Ascending aorta (tissue), 2 donors: ENCODE measurements around the gene PLXNA1. TPM values are rescaled to one million over a fixed set of nuclear protein-coding genes. Genes with fewer than 3 reads are reported as not detected.

ENCODE experiments used
- DNase-seq, 2 donors: peaks; one replicate each; pipeline ENCODE4 v3.0.0-alpha.2; 2019; ENCODE audit warnings: low spot score in 2 of 2
- H3K27ac ChIP-seq, 2 donors: fragments of 200-600 bp; sonication (generic); one replicate each; pipeline ENCODE4 v1.5.1; 2016 to 2017; ENCODE audit warnings: mild to moderate bottlenecking in 1 of 2
- H3K27me3 ChIP-seq: fragments of 200-600 bp; sonication (generic); one replicate; pipeline ENCODE4 v1.5.1; 2017
- H3K36me3 ChIP-seq, 2 donors: fragments of 200-600 bp; sonication (generic); one replicate each; pipeline ENCODE4 v1.5.1; 2016
- H3K4me1 ChIP-seq, 2 donors: fragments of 200-600 bp; sonication (generic); one replicate each; pipeline ENCODE4 v1.5.1; 2016 to 2017; ENCODE audit warnings: mild to moderate bottlenecking in 1 of 2
- H3K4me3 ChIP-seq, 2 donors: fragments of 200-600 bp; sonication (generic); one replicate each; pipeline ENCODE4 v1.5.1; 2016 to 2017; ENCODE audit warnings: mild to moderate bottlenecking in 1 of 2
- H3K9me3 ChIP-seq, 2 donors: fragments of 200-600 bp; sonication (generic); one replicate each; pipeline ENCODE4 v1.5.1; 2016
- intact Hi-C: fragments of 100-400 bp; cut with DNase I; formaldehyde crosslinking; loops from one replicate; pipeline ENCODE4 v1.15.1; 2023
- total RNA-seq: library from RNA; depleted of rRNA; stranded (reverse); fragments of >200 nt; gene quantifications from one replicate; pipeline ENCODE4 v1.1.0, GENCODE V29; 2016
- TF ChIP-seq, protein P1 (sequence below), 3 experiments: fragments of 200-600 bp in 2 of 3; fragments of 450-650 bp in 1 of 3; sonication (generic) in 2 of 3; IDR thresholded peaks; one replicate each; pipeline ENCODE4 v1.5.1; 2016 to 2019; ENCODE audit warnings: antibody characterized with exemption in 3 of 3, mild to moderate bottlenecking in 1 of 3, moderate library complexity in 1 of 3

PLXNA1 gene
- total RNA-seq, 1 donor from 2014 or later: 79.8 TPM

DNA sequence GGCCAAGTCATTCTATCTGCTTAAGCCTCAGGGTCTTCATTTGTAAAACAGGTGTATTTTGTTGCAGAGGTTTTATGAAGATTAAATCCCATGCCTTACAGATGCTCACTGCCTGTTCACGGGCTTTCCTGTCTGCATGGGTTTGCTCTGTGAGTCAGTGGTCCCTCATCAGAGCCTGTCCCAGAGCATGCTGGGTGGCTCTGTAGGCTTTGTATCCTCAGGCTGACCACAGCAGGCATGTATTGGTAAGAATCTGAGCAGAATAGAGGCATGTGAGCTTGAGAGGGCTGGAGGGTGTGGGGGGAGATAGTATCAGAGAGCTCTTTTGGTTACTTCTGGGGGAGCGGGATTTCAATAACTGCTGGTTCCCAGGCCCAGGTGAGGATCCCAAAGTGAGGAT is 45.4 kb upstream of the PLXNA1 start:
- Histone ChIP-seq H3K36me3 (no peaks in the 10 kb centered on the region), H3K4me3 (no peak overlapping the region), H3K4me1 (peaks cover 1 to 2% of the 10 kb centered on the region in 2 donors), H3K27ac (no peak overlapping the region), H3K9me3 (no peaks in the 10 kb centered on the region), H3K27me3 (no peaks in the 10 kb centered on the region)
- DNase-seq: peak in 1 of 2 donors; percentile 27
- TF ChIP-seq, protein P1, sequence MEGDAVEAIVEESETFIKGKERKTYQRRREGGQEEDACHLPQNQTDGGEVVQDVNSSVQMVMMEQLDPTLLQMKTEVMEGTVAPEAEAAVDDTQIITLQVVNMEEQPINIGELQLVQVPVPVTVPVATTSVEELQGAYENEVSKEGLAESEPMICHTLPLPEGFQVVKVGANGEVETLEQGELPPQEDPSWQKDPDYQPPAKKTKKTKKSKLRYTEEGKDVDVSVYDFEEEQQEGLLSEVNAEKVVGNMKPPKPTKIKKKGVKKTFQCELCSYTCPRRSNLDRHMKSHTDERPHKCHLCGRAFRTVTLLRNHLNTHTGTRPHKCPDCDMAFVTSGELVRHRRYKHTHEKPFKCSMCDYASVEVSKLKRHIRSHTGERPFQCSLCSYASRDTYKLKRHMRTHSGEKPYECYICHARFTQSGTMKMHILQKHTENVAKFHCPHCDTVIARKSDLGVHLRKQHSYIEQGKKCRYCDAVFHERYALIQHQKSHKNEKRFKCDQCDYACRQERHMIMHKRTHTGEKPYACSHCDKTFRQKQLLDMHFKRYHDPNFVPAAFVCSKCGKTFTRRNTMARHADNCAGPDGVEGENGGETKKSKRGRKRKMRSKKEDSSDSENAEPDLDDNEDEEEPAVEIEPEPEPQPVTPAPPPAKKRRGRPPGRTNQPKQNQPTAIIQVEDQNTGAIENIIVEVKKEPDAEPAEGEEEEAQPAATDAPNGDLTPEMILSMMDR (IDR thresholded peaks at IDR 0.05): no peak
- intact Hi-C loops: no loop called here

- TF ChIP-seq, protein P1 (IDR thresholded peaks at IDR 0.05): no peak
- DNase-seq: peak in 1 of 2 donors; percentile 58
Measured at GRCh38 chr3:126937973-126938372, 44.9 kb upstream of the PLXNA1 start.

DNA sequence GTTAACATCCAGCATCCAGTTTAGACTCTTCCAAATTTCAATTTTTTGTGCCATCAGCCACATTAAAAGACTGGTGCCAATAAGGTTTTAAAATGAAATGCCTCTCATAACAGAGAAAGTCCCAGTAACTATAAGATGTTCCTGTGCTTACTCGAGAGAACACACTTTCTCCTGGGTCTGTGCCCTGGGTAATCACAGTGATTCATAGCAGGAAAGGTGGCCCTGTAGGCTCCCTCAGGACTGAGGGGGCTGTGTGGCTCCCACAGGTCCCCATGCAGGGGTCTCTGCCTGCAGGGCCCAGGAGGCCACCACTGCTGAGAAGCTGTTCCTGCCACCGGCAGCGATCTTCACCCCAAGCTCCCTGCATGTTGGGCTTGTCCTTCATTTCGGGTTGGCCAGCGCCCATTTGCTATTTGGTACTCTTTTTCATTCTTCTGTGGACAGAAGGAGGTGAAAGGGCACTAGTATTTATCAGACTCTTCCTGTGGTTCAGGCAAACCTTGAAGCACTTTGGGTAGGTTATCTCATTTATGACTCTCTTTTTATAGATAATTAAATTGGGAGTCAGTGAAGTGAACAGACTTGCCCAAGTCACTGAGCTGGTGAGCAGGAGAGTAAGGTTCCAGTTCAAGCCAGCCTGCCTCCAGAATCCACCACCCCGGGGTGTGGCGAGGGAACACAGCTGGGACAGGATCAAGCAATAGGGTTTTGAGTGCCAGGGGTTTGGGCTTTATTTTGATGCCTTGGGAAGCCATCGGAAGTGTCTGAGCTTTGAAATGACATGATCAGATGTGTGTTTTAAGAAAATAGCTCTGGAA is 44.2 kb upstream of the PLXNA1 start:
- no peaks in the 10 kb centered on the region for H3K36me3 ChIP-seq
- intact Hi-C loops: no loop called here
- no peak overlapping the region for H3K27ac ChIP-seq
- DNase-seq: peak in 1 of 2 donors; percentile 38
- no peaks in the 10 kb centered on the region for H3K27me3 ChIP-seq
- no peaks in the 10 kb centered on the region for H3K4me1 ChIP-seq
- TF ChIP-seq, protein P1 (IDR thresholded peaks at IDR 0.05): no peak
- no peaks in the 10 kb centered on the region for H3K9me3 ChIP-seq
- H3K4me3 ChIP-seq: no peak overlapping the region

More at GRCh38 chr3:126937973-126938372, 44.9 kb upstream of the PLXNA1 start:
- intact Hi-C loops: no loop called here
- H3K4me1 ChIP-seq: no peaks in the 10 kb centered on the region
- no peaks in the 10 kb centered on the region for H3K9me3 ChIP-seq
- no peak overlapping the region for H3K27ac ChIP-seq
- H3K27me3 ChIP-seq: no peaks in the 10 kb centered on the region
- H3K4me3 ChIP-seq: no peak overlapping the region
- H3K36me3 ChIP-seq: no peaks in the 10 kb centered on the region

GRCh38 chr3:126939338-126939718 is 43.6 kb upstream of the PLXNA1 start:
- Histone ChIP-seq H3K27me3 (no peaks in the 10 kb centered on the region), H3K4me1 (no peaks in the 10 kb centered on the region), H3K36me3 (no peaks in the 10 kb centered on the region), H3K27ac (no peak overlapping the region), H3K4me3 (no peak overlapping the region), H3K9me3 (no peaks in the 10 kb centered on the region)
- intact Hi-C loops: no loop called here
- TF ChIP-seq, protein P1 (IDR thresholded peaks at IDR 0.05): no peak
- DNase-seq: peak in 1 of 2 donors; percentile 43

DNA sequence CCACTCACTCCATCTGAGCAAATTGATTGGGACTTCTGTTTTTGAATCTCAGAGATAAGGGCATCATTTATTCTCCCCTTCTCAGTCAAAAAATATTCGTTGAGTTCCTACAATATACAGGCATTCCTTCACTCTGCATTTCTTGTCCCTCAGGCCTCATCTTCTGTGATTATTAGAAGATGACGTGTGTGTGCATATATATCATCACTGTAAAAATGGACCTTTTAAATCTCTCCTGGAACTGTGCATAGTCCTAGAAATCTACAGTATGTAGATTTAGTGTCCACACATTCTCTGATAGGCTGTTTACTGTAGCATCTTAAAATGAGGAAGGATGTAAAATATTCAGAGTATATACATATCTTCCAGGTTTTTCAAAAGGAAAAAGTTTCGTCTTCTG is 43.2 kb upstream of the PLXNA1 start:
- H3K27me3 ChIP-seq: no peaks in the 10 kb centered on the region
- DNase-seq: no peak
- TF ChIP-seq, protein P1 (IDR thresholded peaks at IDR 0.05): no peak
- no peaks in the 10 kb centered on the region for H3K4me1 ChIP-seq
- intact Hi-C loops: no loop called here
- no peaks in the 10 kb centered on the region for H3K36me3 ChIP-seq
- H3K27ac ChIP-seq: no peak overlapping the region
- H3K4me3 ChIP-seq: no peak overlapping the region
- H3K9me3 ChIP-seq: no peaks in the 10 kb centered on the region
